ENCODE data around the gene PLCB1. TPM values are rescaled to one million over a fixed set of nuclear protein-coding genes. Genes with fewer than 3 reads are reported as not detected.

The PLCB1 gene
- total RNA-seq, 6 experiments from 2014 or later, result 17.2 to 25.7 (median 23.1) TPM

DNA sequence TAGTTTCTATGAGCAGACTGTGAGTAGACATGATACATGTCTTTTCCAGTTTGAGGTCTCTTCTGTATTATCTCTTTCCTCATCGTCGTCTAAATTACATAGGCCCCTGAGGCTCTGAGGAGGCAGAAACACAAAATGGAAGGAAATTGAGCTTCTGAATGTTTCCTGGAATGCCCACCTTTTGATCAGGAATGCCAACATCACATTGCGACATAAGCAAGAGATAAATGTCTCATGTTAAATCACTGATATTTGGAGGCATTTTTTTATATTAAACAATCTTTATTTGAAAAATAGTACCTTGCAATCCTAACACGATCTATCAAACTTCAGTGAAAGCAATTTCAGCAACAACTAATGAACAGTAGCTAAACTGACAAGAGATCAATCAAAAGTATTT, 802.3 kb downstream of the PLCB1 start:
- H3K36me3 Mint-ChIP-seq (ENCODE audit: low read depth), result peaks cover 8% of the 10 kb centered on the region; the same call in 1 of the 2 replicates
- peaks cover 2% of the 10 kb centered on the region; the same call in 1 of the 2 replicates for H3K27me3 Mint-ChIP-seq (ENCODE audit: insufficient read depth)
- TF ChIP-seq, protein P1, sequence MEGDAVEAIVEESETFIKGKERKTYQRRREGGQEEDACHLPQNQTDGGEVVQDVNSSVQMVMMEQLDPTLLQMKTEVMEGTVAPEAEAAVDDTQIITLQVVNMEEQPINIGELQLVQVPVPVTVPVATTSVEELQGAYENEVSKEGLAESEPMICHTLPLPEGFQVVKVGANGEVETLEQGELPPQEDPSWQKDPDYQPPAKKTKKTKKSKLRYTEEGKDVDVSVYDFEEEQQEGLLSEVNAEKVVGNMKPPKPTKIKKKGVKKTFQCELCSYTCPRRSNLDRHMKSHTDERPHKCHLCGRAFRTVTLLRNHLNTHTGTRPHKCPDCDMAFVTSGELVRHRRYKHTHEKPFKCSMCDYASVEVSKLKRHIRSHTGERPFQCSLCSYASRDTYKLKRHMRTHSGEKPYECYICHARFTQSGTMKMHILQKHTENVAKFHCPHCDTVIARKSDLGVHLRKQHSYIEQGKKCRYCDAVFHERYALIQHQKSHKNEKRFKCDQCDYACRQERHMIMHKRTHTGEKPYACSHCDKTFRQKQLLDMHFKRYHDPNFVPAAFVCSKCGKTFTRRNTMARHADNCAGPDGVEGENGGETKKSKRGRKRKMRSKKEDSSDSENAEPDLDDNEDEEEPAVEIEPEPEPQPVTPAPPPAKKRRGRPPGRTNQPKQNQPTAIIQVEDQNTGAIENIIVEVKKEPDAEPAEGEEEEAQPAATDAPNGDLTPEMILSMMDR (IDR thresholded peaks at IDR 0.05), result no peak
- H3K4me1 Mint-ChIP-seq (ENCODE audit: low read depth), result peaks cover 42% of the 10 kb centered on the region
- H3K9me3 Mint-ChIP-seq, result no peaks in the 10 kb centered on the region
- no peak for DNase-seq
- no peak overlapping the region for H3K27ac Mint-ChIP-seq
- H3K4me3 Mint-ChIP-seq, result no peak overlapping the region

Other genes starting within 250 kb of the PLCB1 start
- not detected for gene HAO1, start 191.8 kb upstream of the PLCB1 start, total RNA-seq (2021; fragmentation: NEBNext Ultra II Directional; extraction: Animal tissue kit (Norgen Biotek cat#: 25700))
- gene TMX4, start 112.5 kb upstream of the PLCB1 start, total RNA-seq (2021; fragmentation: NEBNext Ultra II Directional; extraction: Animal tissue kit (Norgen Biotek cat#: 25700)), result 10 to 100 TPM; 35.8 to 47.8 (median 39.3) TPM

Measured in HFFc6 (cell line).